ENCODE measurements around the gene SLC44A1. TPM values are rescaled to one million over a fixed set of nuclear protein-coding genes. Genes with fewer than 3 reads are reported as not detected.

Gene SLC44A1
- total RNA-seq, 1 donor from 2014 or later = 69.7 TPM

- TF ChIP-seq CTCF (IDR thresholded peaks at IDR 0.05; ENCODE audit: unreplicated experiment) = no peak
- Mint-ChIP-seq H3K9me3 (ENCODE audit: unreplicated experiment) (no peaks in the 10 kb centered on the region), H3K36me3 (ENCODE audit: low read depth, unreplicated experiment) (peaks cover 5% of the 10 kb centered on the region), H3K27ac (ENCODE audit: unreplicated experiment) (no peak overlapping the region), H3K27me3 (ENCODE audit: unreplicated experiment) (no peaks in the 10 kb centered on the region), H3K4me3 (ENCODE audit: unreplicated experiment) (no peak overlapping the region), H3K4me1 (ENCODE audit: unreplicated experiment) (peaks cover 16% of the 10 kb centered on the region)
- no peak for DNase-seq (ENCODE audit: low spot score)
Observed at GRCh38 chr9:105357937-105358336, 113.5 kb downstream of the SLC44A1 start.

- DNase-seq (ENCODE audit: low spot score) = no peak
- Mint-ChIP-seq H3K36me3 (ENCODE audit: low read depth, unreplicated experiment) (peaks cover 5% of the 10 kb centered on the region), H3K4me3 (ENCODE audit: unreplicated experiment) (no peak overlapping the region), H3K4me1 (ENCODE audit: unreplicated experiment) (peaks cover 8% of the 10 kb centered on the region), H3K27me3 (ENCODE audit: unreplicated experiment) (no peaks in the 10 kb centered on the region), H3K27ac (ENCODE audit: unreplicated experiment) (no peak overlapping the region), H3K9me3 (ENCODE audit: unreplicated experiment) (no peaks in the 10 kb centered on the region)
- TF ChIP-seq CTCF (IDR thresholded peaks at IDR 0.05; ENCODE audit: unreplicated experiment) = no peak
Observed at GRCh38 chr9:105359892-105360291, 115.4 kb downstream of the SLC44A1 start.

GRCh38 chr9:105360344-105360743 is 115.9 kb downstream of the SLC44A1 start:
- Mint-ChIP-seq H3K27ac (ENCODE audit: unreplicated experiment) (no peak overlapping the region), H3K27me3 (ENCODE audit: unreplicated experiment) (no peaks in the 10 kb centered on the region), H3K4me1 (ENCODE audit: unreplicated experiment) (peaks cover 8% of the 10 kb centered on the region), H3K4me3 (ENCODE audit: unreplicated experiment) (no peak overlapping the region), H3K36me3 (ENCODE audit: low read depth, unreplicated experiment) (peaks cover 5% of the 10 kb centered on the region), H3K9me3 (ENCODE audit: unreplicated experiment) (no peaks in the 10 kb centered on the region)
- no peak for TF ChIP-seq CTCF (IDR thresholded peaks at IDR 0.05; ENCODE audit: unreplicated experiment)
- DNase-seq (ENCODE audit: low spot score) = no peak

- Mint-ChIP-seq H3K4me3 (ENCODE audit: unreplicated experiment) (no peak overlapping the region), H3K4me1 (ENCODE audit: unreplicated experiment) (peaks cover 13% of the 10 kb centered on the region), H3K27ac (ENCODE audit: unreplicated experiment) (no peak overlapping the region), H3K27me3 (ENCODE audit: unreplicated experiment) (no peaks in the 10 kb centered on the region), H3K36me3 (ENCODE audit: low read depth, unreplicated experiment) (peaks cover 5% of the 10 kb centered on the region), H3K9me3 (ENCODE audit: unreplicated experiment) (no peaks in the 10 kb centered on the region)
- DNase-seq (ENCODE audit: low spot score) = no peak
- TF ChIP-seq CTCF (IDR thresholded peaks at IDR 0.05; ENCODE audit: unreplicated experiment) = no peak
Observed at GRCh38 chr9:105361873-105362272, 117.4 kb downstream of the SLC44A1 start.

- Mint-ChIP-seq H3K9me3 (ENCODE audit: unreplicated experiment) (no peaks in the 10 kb centered on the region), H3K4me1 (ENCODE audit: unreplicated experiment) (peaks cover 13% of the 10 kb centered on the region), H3K27ac (ENCODE audit: unreplicated experiment) (no peak overlapping the region), H3K36me3 (ENCODE audit: low read depth, unreplicated experiment) (peaks cover 5% of the 10 kb centered on the region), H3K27me3 (ENCODE audit: unreplicated experiment) (no peaks in the 10 kb centered on the region), H3K4me3 (ENCODE audit: unreplicated experiment) (no peak overlapping the region)
- DNase-seq (ENCODE audit: low spot score) = no peak
- TF ChIP-seq CTCF (IDR thresholded peaks at IDR 0.05; ENCODE audit: unreplicated experiment) = no peak
Observed at GRCh38 chr9:105362470-105362869, 118.0 kb downstream of the SLC44A1 start.

Measured in endothelial cell (in vitro differentiated cells).